ENCODE results near the gene NME7. TPM values are rescaled to one million over a fixed set of nuclear protein-coding genes. Genes with fewer than 3 reads are reported as not detected.

Gene NME7
- total RNA-seq, 1 experiment from 2014 or later, result 13.2 TPM

DNA sequence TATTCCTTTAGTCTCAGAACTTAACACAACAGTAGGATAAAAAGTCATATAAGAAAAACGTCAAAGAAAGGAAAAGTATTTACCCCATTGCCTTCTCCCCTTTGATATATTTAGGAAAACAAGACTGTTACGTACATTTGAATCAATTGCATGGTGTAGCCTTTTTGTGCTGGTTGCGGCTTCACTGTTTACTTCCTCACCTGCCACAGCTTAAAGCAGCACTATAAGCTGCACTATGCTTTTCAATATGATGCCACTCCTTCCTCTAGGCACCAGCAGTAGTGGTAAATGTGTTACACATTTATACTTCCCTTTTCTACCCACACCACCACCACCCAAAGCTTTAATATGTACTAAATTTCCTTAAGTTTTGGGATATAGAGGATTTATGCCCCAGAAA lies 150.0 kb downstream of the NME7 start:
- Histone ChIP-seq H4K5ac (ENCODE audit: insufficient read length, low read depth, low read length) (no peak overlapping the region), H3K79me1 (ENCODE audit: insufficient read depth, low read depth, low read length, poor library complexity, severe bottlenecking) (no peaks in the 10 kb centered on the region), H4K8ac (replicated peaks; ENCODE audit: insufficient read length, low read depth, low read length) (no peak overlapping the region), H3K79me2 (ENCODE audit: insufficient read depth, low read length) (no peaks in the 10 kb centered on the region), H3K14ac (ENCODE audit: insufficient read depth, low read length) (no peak overlapping the region), H2BK15ac (ENCODE audit: low read depth, low read length) (no peak overlapping the region), H3K9ac (ENCODE audit: extremely low read depth, insufficient read length, low read length) (no peak overlapping the region), H3K27ac (ENCODE audit: insufficient read length, low read depth, low read length) (no peak overlapping the region), H2BK20ac (ENCODE audit: low read depth, low read length, poor library complexity, severe bottlenecking) (no peak overlapping the region), H3K4ac (ENCODE audit: low read depth, low read length) (no peak overlapping the region), H2AK5ac (ENCODE audit: insufficient read length, low read length) (no peak overlapping the region), H2BK120ac (ENCODE audit: low read depth, low read length, poor library complexity, severe bottlenecking) (no peak overlapping the region), H3K18ac (ENCODE audit: insufficient read length, low read depth, low read length) (no peak overlapping the region), H2AFZ (ENCODE audit: low read length) (no peak overlapping the region), H3K27me3 (ENCODE audit: insufficient read depth, low read length) (no peaks in the 10 kb centered on the region), H4K91ac (ENCODE audit: insufficient read length, low read depth, low read length) (no peak overlapping the region), H3K56ac (ENCODE audit: insufficient read length, low read depth, low read length) (no peak overlapping the region), H2BK12ac (ENCODE audit: insufficient read length, low read depth, low read length) (no peak overlapping the region), H3K4me1 (ENCODE audit: insufficient read depth, low read length) (peaks cover 4% of the 10 kb centered on the region; the same call in 1 of the 2 replicates), H3K23me2 (ENCODE audit: insufficient read length, low read depth, low read length, poor library complexity, severe bottlenecking) (no peaks in the 10 kb centered on the region), H2BK5ac (ENCODE audit: insufficient read length, low read length) (no peak overlapping the region), H4K20me1 (ENCODE audit: control insufficient read depth, insufficient read depth, insufficient read length) (no peaks in the 10 kb centered on the region), H3K4me2 (ENCODE audit: insufficient read depth, insufficient read length, low read length) (no peak overlapping the region), H3K9me3 (ENCODE audit: control insufficient read depth, low read depth, low read length) (no peaks in the 10 kb centered on the region), H3T11ph (ENCODE audit: low read length) (no peak overlapping the region), H3K23ac (ENCODE audit: insufficient read length, low read depth, low read length) (no peak overlapping the region)
- DNase-seq, result no peak
- Mint-ChIP-seq H3K27ac (peak overlapping the region in 1 of 3 experiments; percentile 26; a peak in 2 of 7 replicates), H3K27me3 (ENCODE audit: low read depth) (no peaks in the 10 kb centered on the region), H3K4me3 (no peak overlapping the region), H3K4me1 (peaks cover 18 to 22% of the 10 kb centered on the region in 2 experiments), H3K36me3 (ENCODE audit: insufficient read depth in 1 of 3, low read depth in 3 of 3) (no peaks in the 10 kb centered on the region), H3K9me3 (no peaks in the 10 kb centered on the region)
- WGBS (ENCODE audit: extremely low coverage, insufficient read length, low lambda C conversion rate), result no CpG with 5 or more reads among the region's 3 CpGs
- TF ChIP-seq CTCF (conservative IDR thresholded peaks at IDR 0.05), result no peak

All from H9 (cell line).